Right lobe of liver (tissue), 4 donors: ENCODE measurements around the gene SYT3.

Experiments
- CTCF ChIP-seq, 4 donors: fragments of 200-600 bp in 3 of 4; fragments of 450-650 bp in 1 of 4; IDR thresholded peaks; one replicate each; pipeline versions ENCODE4 v1.5.1 to v1.8.0; 2016 to 2022; ENCODE audit warnings: antibody characterized with exemption in 4 of 4, mild to moderate bottlenecking in 2 of 4
- POLR2A ChIP-seq: fragments of 450-650 bp; IDR thresholded peaks from one replicate; pipeline ENCODE4 v1.6.1; 2017; ENCODE audit warnings: antibody characterized with exemption, mild to moderate bottlenecking
- donor health status: DM: no; HTN: no; CAD: no.
- donor health status: DM: no; HTN: no; CAD: no.
- donor health status: DM: no; HTN: yes; CAD: no.

- TF ChIP-seq CTCF (IDR thresholded peaks at IDR 0.05): no peak
- no peak for TF ChIP-seq POLR2A
Measured at GRCh38 chr19:50651174-50651573, 11.5 kb upstream of the SYT3 start.
